Effector memory CD4-positive, alpha-beta T cell (primary cell): ENCODE data around the gene SMYD2.
A peak's percentile ranks its signal among the peaks of the same experiment; 100 is the strongest.

Source experiments
- DNase-seq, 3 donors: peaks; one replicate each; pipeline ENCODE4 v3.0.0-alpha.2; 2020
- H3K27ac ChIP-seq: 2 replicates; pipeline ENCODE4 v1.7.0; 2013; ENCODE audit warnings: mild to moderate bottlenecking, low read length, moderate library complexity; ENCODE audit not compliant: insufficient read depth, poor library complexity, severe bottlenecking
- H3K27me3 ChIP-seq: replicated peaks from 2 replicates; pipeline ENCODE4 v1.7.0; 2013; ENCODE audit warnings: mild to moderate bottlenecking, low read length; ENCODE audit not compliant: insufficient read depth, control insufficient read depth, poor library complexity, severe bottlenecking
- H3K36me3 ChIP-seq: 2 replicates; pipeline ENCODE4 v1.7.0; 2013; ENCODE audit warnings: mild to moderate bottlenecking, low read length, moderate library complexity; ENCODE audit not compliant: control insufficient read depth, insufficient read depth
- H3K4me1 ChIP-seq: 2 replicates; pipeline ENCODE4 v1.7.0; 2013; ENCODE audit warnings: low read length, mild to moderate bottlenecking; ENCODE audit not compliant: control insufficient read depth, insufficient read depth, poor library complexity, severe bottlenecking
- H3K4me3 ChIP-seq: 2 replicates; pipeline ENCODE4 v1.7.0; 2013; ENCODE audit warnings: low read length, low read depth, mild to moderate bottlenecking; ENCODE audit not compliant: insufficient read depth, poor library complexity, severe bottlenecking
- H3K9me3 ChIP-seq: 2 replicates; pipeline ENCODE4 v1.7.0; 2013; ENCODE audit warnings: mild to moderate bottlenecking, low read length, moderate library complexity; ENCODE audit not compliant: control insufficient read depth

The SMYD2 gene

GRCh38 chr1:214328770-214329469, 48.0 kb downstream of the SMYD2 start:
- Histone ChIP-seq H3K4me3 (no peak overlapping the region), H3K4me1 (no peaks in the 10 kb centered on the region), H3K27me3 (no peaks in the 10 kb centered on the region), H3K36me3 (peaks cover 37% of the 10 kb centered on the region), H3K9me3 (no peaks in the 10 kb centered on the region), H3K27ac (no peak overlapping the region)
- DNase-seq: peak; percentile 44 to 61 (median 45)

- H3K9me3 ChIP-seq: no peaks in the 10 kb centered on the region
- DNase-seq: no peak
- no peak overlapping the region for H3K4me3 ChIP-seq
- no peaks in the 10 kb centered on the region for H3K4me1 ChIP-seq
- H3K27me3 ChIP-seq: no peaks in the 10 kb centered on the region
- no peak overlapping the region for H3K27ac ChIP-seq
- H3K36me3 ChIP-seq: peaks cover 42% of the 10 kb centered on the region
Measured at GRCh38 chr1:214329470-214330220, 48.7 kb downstream of the SMYD2 start.

GRCh38 chr1:214330222-214330621, 49.3 kb downstream of the SMYD2 start:
- H3K36me3 ChIP-seq: peaks cover 42% of the 10 kb centered on the region

GRCh38 chr1:214330715-214331114, 49.8 kb downstream of the SMYD2 start:
- Histone ChIP-seq H3K9me3 (no peaks in the 10 kb centered on the region), H3K36me3 (peaks cover 47% of the 10 kb centered on the region), H3K27ac (no peak overlapping the region), H3K4me1 (no peaks in the 10 kb centered on the region), H3K27me3 (no peaks in the 10 kb centered on the region), H3K4me3 (no peak overlapping the region)
- no peak for DNase-seq

More at GRCh38 chr1:214330222-214330621, 49.3 kb downstream of the SMYD2 start:
- H3K4me3 ChIP-seq: no peak overlapping the region
- DNase-seq: no peak
- no peaks in the 10 kb centered on the region for H3K27me3 ChIP-seq
- H3K27ac ChIP-seq: no peak overlapping the region
- H3K9me3 ChIP-seq: no peaks in the 10 kb centered on the region
- H3K4me1 ChIP-seq: no peaks in the 10 kb centered on the region

GRCh38 chr1:214331180-214331579, 50.2 kb downstream of the SMYD2 start:
- Histone ChIP-seq H3K36me3 (peaks cover 47% of the 10 kb centered on the region), H3K27me3 (no peaks in the 10 kb centered on the region), H3K4me1 (no peaks in the 10 kb centered on the region), H3K9me3 (no peaks in the 10 kb centered on the region), H3K4me3 (no peak overlapping the region), H3K27ac (no peak overlapping the region)
- no peak for DNase-seq

- DNase-seq: peak in 2 of 3 donors; percentile 7 to 16
- Histone ChIP-seq H3K36me3 (peaks cover 42% of the 10 kb centered on the region), H3K27ac (no peak overlapping the region), H3K4me1 (no peaks in the 10 kb centered on the region), H3K9me3 (no peaks in the 10 kb centered on the region), H3K27me3 (no peaks in the 10 kb centered on the region), H3K4me3 (no peak overlapping the region)
Measured at GRCh38 chr1:214331827-214332423, 51.0 kb downstream of the SMYD2 start.

- Histone ChIP-seq H3K9me3 (no peaks in the 10 kb centered on the region), H3K27ac (no peak overlapping the region), H3K27me3 (no peaks in the 10 kb centered on the region), H3K36me3 (peaks cover 45% of the 10 kb centered on the region), H3K4me3 (no peak overlapping the region), H3K4me1 (no peaks in the 10 kb centered on the region)
- DNase-seq: no peak
Measured at GRCh38 chr1:214332946-214333798, 52.2 kb downstream of the SMYD2 start.

- peaks cover 46% of the 10 kb centered on the region for H3K36me3 ChIP-seq
Measured at GRCh38 chr1:214335567-214335966, 54.6 kb downstream of the SMYD2 start.

GRCh38 chr1:214337015-214337414, 56.1 kb downstream of the SMYD2 start:
- Histone ChIP-seq H3K27ac (no peak overlapping the region), H3K4me3 (no peak overlapping the region), H3K27me3 (no peaks in the 10 kb centered on the region), H3K4me1 (no peaks in the 10 kb centered on the region), H3K36me3 (peaks cover 46% of the 10 kb centered on the region), H3K9me3 (no peaks in the 10 kb centered on the region)
- no peak for DNase-seq

More at GRCh38 chr1:214335567-214335966, 54.6 kb downstream of the SMYD2 start:
- H3K27ac ChIP-seq: no peak overlapping the region
- H3K4me3 ChIP-seq: no peak overlapping the region
- DNase-seq: no peak
- H3K9me3 ChIP-seq: no peaks in the 10 kb centered on the region
- no peaks in the 10 kb centered on the region for H3K4me1 ChIP-seq
- no peaks in the 10 kb centered on the region for H3K27me3 ChIP-seq
